Right atrium auricular region (tissue), 2 donors: ENCODE results near the gene IL17REL. TPM values are rescaled to one million over a fixed set of nuclear protein-coding genes. Genes with fewer than 3 reads are reported as not detected.

Experiments used
- DNase-seq: peaks from one replicate; pipeline ENCODE4 v3.0.0-alpha.2; 2019; ENCODE audit warnings: low spot score
- H3K27ac ChIP-seq, 2 donors: fragments of 200-600 bp; sonication (generic); 1 replicate in 1 of 2; 2 replicates in 1 of 2; pipeline ENCODE4 v1.5.1; 2016 to 2019
- H3K27me3 ChIP-seq, 2 donors: fragments of 200-600 bp; sonication (generic); one replicate each; pipeline versions ENCODE4 v1.5.1 to v1.6.0; 2017 to 2019
- H3K36me3 ChIP-seq: fragments of 200-600 bp; sonication (generic); one replicate; pipeline ENCODE4 v1.5.1; 2016
- H3K4me1 ChIP-seq, 2 donors: fragments of 200-600 bp; sonication (generic); one replicate each; pipeline versions ENCODE4 v1.5.1 to v1.6.0; 2017 to 2019
- H3K4me3 ChIP-seq, 2 donors: fragments of 200-600 bp; sonication (generic); 1 replicate in 1 of 2; 2 replicates in 1 of 2; pipeline ENCODE4 v1.5.1; 2017 to 2019; ENCODE audit warnings: mild to moderate bottlenecking in 1 of 2, moderate library complexity in 1 of 2
- H3K9me3 ChIP-seq, 2 donors: fragments of 200-600 bp; sonication (generic); one replicate each; pipeline ENCODE4 v1.5.1; 2019
- CTCF ChIP-seq, 2 donors: fragments of 200-600 bp; sonication (generic); IDR thresholded peaks; one replicate each; pipeline ENCODE4 v1.5.1; 2019; ENCODE audit warnings: antibody characterized with exemption in 2 of 2
- total RNA-seq, 2 donors: library from RNA; depleted of rRNA; stranded (reverse); fragments of >200 nt; gene quantifications; one replicate each; pipeline ENCODE4 v1.1.0, GENCODE V29; 2016

Gene IL17REL
- total RNA-seq, 2 donors from 2014 or later = not detected

- no peaks in the 10 kb centered on the region for H3K36me3 ChIP-seq
- H3K4me3 ChIP-seq = no peak overlapping the region
- H3K27me3 ChIP-seq = no peaks in the 10 kb centered on the region
- no peak for DNase-seq
- H3K27ac ChIP-seq = peak overlapping the region; percentile 90 to 95
- no peaks in the 10 kb centered on the region for H3K9me3 ChIP-seq
- H3K4me1 ChIP-seq = peaks cover 0 to 62% of the 10 kb centered on the region in 2 donors
- no peak for TF ChIP-seq CTCF (IDR thresholded peaks at IDR 0.05)
Measured at GRCh38 chr22:49955581-49956417, 56.8 kb downstream of the IL17REL start.

- Histone ChIP-seq H3K27ac (peak overlapping the region; percentile 90 to 95), H3K4me3 (no peak overlapping the region), H3K9me3 (no peaks in the 10 kb centered on the region), H3K36me3 (no peaks in the 10 kb centered on the region), H3K27me3 (no peaks in the 10 kb centered on the region), H3K4me1 (peaks cover 0 to 62% of the 10 kb centered on the region in 2 donors)
- TF ChIP-seq CTCF (IDR thresholded peaks at IDR 0.05) = no peak
- no peak for DNase-seq
Measured at GRCh38 chr22:49954991-49955580, 57.5 kb downstream of the IL17REL start.

- Histone ChIP-seq H3K27me3 (no peaks in the 10 kb centered on the region), H3K4me3 (no peak overlapping the region), H3K27ac (peak overlapping the region; percentile 90 to 95), H3K4me1 (peaks cover 0 to 54% of the 10 kb centered on the region in 2 donors), H3K9me3 (no peaks in the 10 kb centered on the region), H3K36me3 (no peaks in the 10 kb centered on the region)
- no peak for DNase-seq
- no peak for TF ChIP-seq CTCF (IDR thresholded peaks at IDR 0.05)
Measured at GRCh38 chr22:49954354-49954753, 58.2 kb downstream of the IL17REL start.

- Histone ChIP-seq H3K27me3 (no peaks in the 10 kb centered on the region), H3K36me3 (no peaks in the 10 kb centered on the region), H3K4me1 (peaks cover 0 to 50% of the 10 kb centered on the region in 2 donors), H3K9me3 (no peaks in the 10 kb centered on the region), H3K27ac (peak overlapping the region; percentile 90 to 95), H3K4me3 (no peak overlapping the region)
- TF ChIP-seq CTCF (IDR thresholded peaks at IDR 0.05) = no peak
- no peak for DNase-seq
Measured at GRCh38 chr22:49953680-49954344, 58.8 kb downstream of the IL17REL start.

- DNase-seq = no peak
- Histone ChIP-seq H3K36me3 (no peaks in the 10 kb centered on the region), H3K9me3 (no peaks in the 10 kb centered on the region), H3K4me1 (peaks cover 0 to 50% of the 10 kb centered on the region in 2 donors), H3K27me3 (no peaks in the 10 kb centered on the region), H3K27ac (peak overlapping the region; percentile 90 to 95), H3K4me3 (no peak overlapping the region)
- no peak for TF ChIP-seq CTCF (IDR thresholded peaks at IDR 0.05)
Measured at GRCh38 chr22:49953027-49953679, 59.4 kb downstream of the IL17REL start.
